ENCODE results near the gene THEMIS2.

THEMIS2 gene

GRCh38 chr1:27878787-27879335 is 6.5 kb downstream of the THEMIS2 start:
- peaks cover 5% of the 10 kb centered on the region for H3K4me1 ChIP-seq (ENCODE audit: control insufficient read depth, insufficient read depth, low read length)

GRCh38 chr1:27879374-27880082 is 7.2 kb downstream of the THEMIS2 start:
- Histone ChIP-seq H3K9me3 (replicated peaks; ENCODE audit: low read length) (no peaks in the 10 kb centered on the region), H3K4me2 (ENCODE audit: low read length) (no peak overlapping the region), H3K4me3 (ENCODE audit: low read length) (no peak overlapping the region), H3K4me1 (ENCODE audit: control insufficient read depth, insufficient read depth, low read length) (peaks cover 5% of the 10 kb centered on the region), H3K36me3 (ENCODE audit: insufficient read depth, low read length) (peaks cover 17% of the 10 kb centered on the region), H3K9ac (ENCODE audit: low read depth, low read length) (no peak overlapping the region), H3K27me3 (ENCODE audit: control insufficient read depth, insufficient read depth, low read length) (no peaks in the 10 kb centered on the region)

More at GRCh38 chr1:27878787-27879335, 6.5 kb downstream of the THEMIS2 start:
- no peaks in the 10 kb centered on the region for H3K27me3 ChIP-seq (ENCODE audit: control insufficient read depth, insufficient read depth, low read length)
- H3K4me2 ChIP-seq (ENCODE audit: low read length): no peak overlapping the region
- no peaks in the 10 kb centered on the region for H3K9me3 ChIP-seq (replicated peaks; ENCODE audit: low read length)
- peaks cover 14% of the 10 kb centered on the region for H3K36me3 ChIP-seq (ENCODE audit: insufficient read depth, low read length)
- H3K4me3 ChIP-seq (ENCODE audit: low read length): no peak overlapping the region
- no peak overlapping the region for H3K9ac ChIP-seq (ENCODE audit: low read depth, low read length)

DNA sequence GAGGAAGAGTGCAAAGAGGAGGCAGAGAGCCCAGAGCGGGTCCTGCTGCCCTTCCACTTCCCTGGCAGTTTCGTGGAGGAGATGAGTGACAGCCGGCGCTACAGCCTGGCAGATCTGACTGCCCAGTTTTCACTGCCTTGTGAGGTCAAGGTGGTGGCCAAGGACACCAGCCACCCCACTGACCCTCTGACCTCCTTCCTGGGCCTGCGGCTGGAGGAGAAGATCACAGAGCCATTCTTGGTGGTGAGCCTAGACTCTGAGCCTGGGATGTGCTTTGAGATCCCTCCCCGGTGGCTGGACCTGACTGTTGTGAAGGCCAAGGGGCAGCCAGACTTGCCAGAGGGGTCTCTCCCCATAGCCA is 10.2 kb downstream of the THEMIS2 start:
- no peaks in the 10 kb centered on the region for H3K4me1 ChIP-seq (ENCODE audit: control insufficient read depth, insufficient read depth, low read length)
- no peak overlapping the region for H3K4me3 ChIP-seq (ENCODE audit: low read length)
- no peaks in the 10 kb centered on the region for H3K27me3 ChIP-seq (ENCODE audit: control insufficient read depth, insufficient read depth, low read length)
- no peak overlapping the region for H3K9ac ChIP-seq (ENCODE audit: low read depth, low read length)
- no peak overlapping the region for H3K4me2 ChIP-seq (ENCODE audit: low read length)
- H3K9me3 ChIP-seq (replicated peaks; ENCODE audit: low read length): no peaks in the 10 kb centered on the region
- H3K36me3 ChIP-seq (ENCODE audit: insufficient read depth, low read length): peaks cover 26% of the 10 kb centered on the region

DNA sequence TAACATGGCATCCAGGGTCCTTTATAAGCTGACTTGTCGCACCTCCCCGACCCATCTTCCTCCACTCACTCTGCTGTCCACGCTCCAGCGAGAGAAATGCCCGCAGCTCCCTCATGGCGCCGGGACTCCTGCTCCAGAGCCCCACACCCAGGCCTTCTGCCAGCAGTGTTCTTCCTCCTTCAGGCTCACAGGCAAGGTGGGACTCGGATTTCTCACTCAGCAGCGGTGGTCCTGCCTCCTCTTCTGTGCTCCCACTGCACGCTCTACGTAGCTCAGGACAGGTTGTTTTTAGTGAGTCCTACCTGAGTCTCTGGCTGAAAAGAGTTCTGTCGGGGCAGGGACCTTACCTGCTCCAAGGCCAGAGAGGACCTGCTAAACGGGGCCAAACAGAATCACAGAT is 11.2 kb downstream of the THEMIS2 start:
- no peaks in the 10 kb centered on the region for H3K27me3 ChIP-seq (ENCODE audit: control insufficient read depth, insufficient read depth, low read length)
- no peaks in the 10 kb centered on the region for H3K9me3 ChIP-seq (replicated peaks; ENCODE audit: low read length)
- peaks cover 26% of the 10 kb centered on the region for H3K36me3 ChIP-seq (ENCODE audit: insufficient read depth, low read length)
- H3K9ac ChIP-seq (ENCODE audit: low read depth, low read length): no peak overlapping the region
- no peak overlapping the region for H3K4me3 ChIP-seq (ENCODE audit: low read length)
- H3K4me2 ChIP-seq (ENCODE audit: low read length): no peak overlapping the region
- H3K4me1 ChIP-seq (ENCODE audit: control insufficient read depth, insufficient read depth, low read length): no peaks in the 10 kb centered on the region

DNA sequence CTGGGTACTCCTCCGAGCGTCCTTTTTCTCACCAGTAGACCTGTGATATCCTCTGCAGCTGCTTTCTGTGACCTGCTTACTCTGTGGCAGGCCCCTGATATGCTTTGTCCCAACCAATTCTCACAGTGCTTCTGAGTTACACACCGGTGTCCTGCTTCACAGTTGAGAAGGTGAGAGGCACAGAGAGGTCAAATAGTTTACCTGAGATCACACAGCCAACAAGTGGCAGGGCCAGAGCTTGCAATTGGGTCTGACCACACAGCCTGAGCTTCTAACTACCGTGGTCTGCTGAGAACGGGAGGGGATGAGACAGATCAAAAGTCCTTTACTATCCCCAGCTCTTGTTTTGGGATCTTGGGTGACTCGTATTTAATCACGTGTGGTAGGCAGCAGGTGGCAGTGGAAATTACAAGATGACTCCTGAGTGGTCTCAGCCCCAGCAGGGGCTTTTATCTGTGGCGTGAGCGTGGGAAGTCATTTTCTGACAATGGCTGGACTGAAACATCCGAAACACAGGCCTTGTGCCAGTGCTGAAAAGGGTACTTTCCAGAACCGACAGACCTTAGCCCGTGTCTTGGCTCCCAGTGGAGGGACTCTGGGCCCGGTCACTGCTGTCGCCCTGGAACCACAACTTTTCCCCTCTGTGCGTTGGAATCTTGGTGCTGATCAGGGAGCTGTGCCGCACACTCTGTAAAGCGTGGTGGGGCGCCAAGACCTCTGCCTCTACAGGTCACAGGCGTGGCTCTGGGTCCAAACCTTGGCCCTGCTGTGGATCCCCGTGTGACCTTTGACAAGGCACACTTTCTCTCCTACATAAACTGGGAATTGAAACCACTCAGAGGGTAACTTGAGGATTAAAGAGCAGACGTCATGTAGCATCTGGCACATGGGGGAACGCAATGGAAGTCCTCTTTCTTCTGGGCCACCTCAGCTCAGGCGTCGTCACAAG is 11.9 kb downstream of the THEMIS2 start:
- H3K36me3 ChIP-seq (ENCODE audit: insufficient read depth, low read length): peaks cover 29% of the 10 kb centered on the region
- H3K9ac ChIP-seq (ENCODE audit: low read depth, low read length): no peak overlapping the region

DNA sequence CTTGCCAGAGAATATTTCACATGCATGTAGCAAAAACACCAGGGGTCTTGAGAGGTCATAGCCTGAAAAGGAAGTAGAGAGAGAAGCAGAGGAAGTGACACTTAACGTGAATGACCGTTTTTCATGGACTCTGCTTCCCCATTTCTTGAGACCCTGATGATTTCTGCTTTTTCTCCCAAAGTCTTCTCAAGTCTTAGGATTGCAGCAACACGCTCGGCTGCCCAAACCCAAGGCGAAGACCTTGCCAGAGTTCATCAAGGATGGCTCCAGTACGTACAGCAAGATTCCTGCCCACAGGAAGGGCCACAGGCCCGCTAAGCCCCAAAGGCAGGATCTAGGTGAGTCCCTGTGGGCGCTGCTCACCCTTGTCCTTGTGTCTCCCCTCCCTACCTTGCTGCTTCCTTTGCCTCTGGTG is 12.8 kb downstream of the THEMIS2 start:
- Histone ChIP-seq H3K27me3 (ENCODE audit: control insufficient read depth, insufficient read depth, low read length) (no peaks in the 10 kb centered on the region), H3K36me3 (ENCODE audit: insufficient read depth, low read length) (peaks cover 35% of the 10 kb centered on the region), H3K9ac (ENCODE audit: low read depth, low read length) (no peak overlapping the region)

More for the DNA sequence above, 11.9 kb downstream of the THEMIS2 start:
- Histone ChIP-seq H3K9me3 (replicated peaks; ENCODE audit: low read length) (no peaks in the 10 kb centered on the region), H3K4me1 (ENCODE audit: control insufficient read depth, insufficient read depth, low read length) (no peaks in the 10 kb centered on the region), H3K4me2 (ENCODE audit: low read length) (no peak overlapping the region), H3K27me3 (ENCODE audit: control insufficient read depth, insufficient read depth, low read length) (no peaks in the 10 kb centered on the region), H3K4me3 (ENCODE audit: low read length) (no peak overlapping the region)

DNA sequence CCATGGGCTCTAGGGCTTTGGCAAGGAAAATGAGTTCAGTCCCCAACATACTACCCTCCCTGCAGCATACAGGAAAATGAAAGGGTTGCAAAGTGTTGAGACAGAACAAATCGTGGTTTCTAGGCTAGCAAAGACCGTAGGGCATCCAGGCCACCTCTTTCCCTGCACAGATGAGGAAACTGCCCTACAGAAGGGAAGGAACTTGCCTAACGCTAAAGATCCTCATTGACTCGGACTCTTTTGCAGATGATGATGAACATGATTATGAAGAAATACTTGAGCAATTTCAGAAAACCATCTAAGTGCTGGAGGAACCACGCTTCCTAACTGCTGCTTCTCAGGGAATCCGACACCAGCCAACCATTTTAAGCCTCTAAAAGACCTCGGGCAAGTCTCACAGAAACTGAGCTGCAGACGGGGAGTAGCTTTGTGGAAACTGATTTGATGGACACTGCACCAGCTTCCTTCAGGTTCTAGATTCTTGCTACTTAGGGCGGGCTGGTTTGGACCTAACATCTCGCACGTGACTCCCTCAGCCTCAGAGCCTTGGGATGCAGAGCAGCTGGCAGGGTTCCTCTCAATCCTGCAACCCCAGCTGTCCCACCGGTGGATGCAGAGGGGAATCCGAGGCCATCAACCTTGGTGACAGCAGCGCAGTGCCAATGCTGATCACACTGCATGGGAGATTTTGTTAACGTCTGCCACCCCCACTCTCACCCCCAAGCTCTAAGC is 13.4 kb downstream of the THEMIS2 start:
- H3K36me3 ChIP-seq (ENCODE audit: insufficient read depth, low read length): peaks cover 35% of the 10 kb centered on the region
- no peaks in the 10 kb centered on the region for H3K9me3 ChIP-seq (replicated peaks; ENCODE audit: low read length)
- H3K9ac ChIP-seq (ENCODE audit: low read depth, low read length): no peak overlapping the region
- H3K4me2 ChIP-seq (ENCODE audit: low read length): no peak overlapping the region
- no peaks in the 10 kb centered on the region for H3K27me3 ChIP-seq (ENCODE audit: control insufficient read depth, insufficient read depth, low read length)
- H3K4me3 ChIP-seq (ENCODE audit: low read length): no peak overlapping the region
- H3K4me1 ChIP-seq (ENCODE audit: control insufficient read depth, insufficient read depth, low read length): no peaks in the 10 kb centered on the region

More for the DNA sequence above, 12.8 kb downstream of the THEMIS2 start:
- Histone ChIP-seq H3K9me3 (replicated peaks; ENCODE audit: low read length) (no peaks in the 10 kb centered on the region), H3K4me1 (ENCODE audit: control insufficient read depth, insufficient read depth, low read length) (no peaks in the 10 kb centered on the region), H3K4me2 (ENCODE audit: low read length) (no peak overlapping the region), H3K4me3 (ENCODE audit: low read length) (no peak overlapping the region)

GRCh38 chr1:27886353-27886679 is 14.0 kb downstream of the THEMIS2 start:
- Histone ChIP-seq H3K9me3 (replicated peaks; ENCODE audit: low read length) (no peaks in the 10 kb centered on the region), H3K36me3 (ENCODE audit: insufficient read depth, low read length) (peaks cover 39% of the 10 kb centered on the region), H3K4me3 (ENCODE audit: low read length) (no peak overlapping the region), H3K9ac (ENCODE audit: low read depth, low read length) (no peak overlapping the region), H3K27me3 (ENCODE audit: control insufficient read depth, insufficient read depth, low read length) (no peaks in the 10 kb centered on the region), H3K4me2 (ENCODE audit: low read length) (no peak overlapping the region), H3K4me1 (ENCODE audit: control insufficient read depth, insufficient read depth, low read length) (no peaks in the 10 kb centered on the region)

GRCh38 chr1:27886744-27887143 is 14.4 kb downstream of the THEMIS2 start:
- Histone ChIP-seq H3K9me3 (replicated peaks; ENCODE audit: low read length) (no peaks in the 10 kb centered on the region), H3K36me3 (ENCODE audit: insufficient read depth, low read length) (peaks cover 43% of the 10 kb centered on the region), H3K4me2 (ENCODE audit: low read length) (no peak overlapping the region), H3K27me3 (ENCODE audit: control insufficient read depth, insufficient read depth, low read length) (no peaks in the 10 kb centered on the region), H3K4me3 (ENCODE audit: low read length) (no peak overlapping the region), H3K4me1 (ENCODE audit: control insufficient read depth, insufficient read depth, low read length) (no peaks in the 10 kb centered on the region), H3K9ac (ENCODE audit: low read depth, low read length) (no peak overlapping the region)

GRCh38 chr1:27887215-27888021 is 15.1 kb downstream of the THEMIS2 start:
- Histone ChIP-seq H3K4me3 (ENCODE audit: low read length) (no peak overlapping the region), H3K4me2 (ENCODE audit: low read length) (no peak overlapping the region), H3K4me1 (ENCODE audit: control insufficient read depth, insufficient read depth, low read length) (no peaks in the 10 kb centered on the region), H3K9me3 (replicated peaks; ENCODE audit: low read length) (no peaks in the 10 kb centered on the region), H3K27me3 (ENCODE audit: control insufficient read depth, insufficient read depth, low read length) (no peaks in the 10 kb centered on the region), H3K9ac (ENCODE audit: low read depth, low read length) (no peak overlapping the region), H3K36me3 (ENCODE audit: insufficient read depth, low read length) (peaks cover 45% of the 10 kb centered on the region)

All from skeletal muscle satellite cell (primary cell).